Fibroblast of pulmonary artery (primary cell): Measurements from ENCODE around the gene OGFOD2.

Experiments used
- DNase-seq: peaks from one replicate; pipeline ENCODE4 v3.0.0-alpha.2; 2010; ENCODE audit warnings: low read depth
- H3K4me3 ChIP-seq: replicated peaks from 2 replicates; pipeline ENCODE4 v1.5.1; 2011; ENCODE audit warnings: low read depth, mild to moderate bottlenecking, control low read depth, low read length, moderate library complexity
- TF ChIP-seq, protein P1 (sequence below): IDR thresholded peaks from 2 replicates; pipeline ENCODE4 v1.5.1; 2011; ENCODE audit warnings: mild to moderate bottlenecking, control low read depth, low read length, inconsistent platforms; ENCODE audit errors: missing control alignments

Gene OGFOD2

DNA sequence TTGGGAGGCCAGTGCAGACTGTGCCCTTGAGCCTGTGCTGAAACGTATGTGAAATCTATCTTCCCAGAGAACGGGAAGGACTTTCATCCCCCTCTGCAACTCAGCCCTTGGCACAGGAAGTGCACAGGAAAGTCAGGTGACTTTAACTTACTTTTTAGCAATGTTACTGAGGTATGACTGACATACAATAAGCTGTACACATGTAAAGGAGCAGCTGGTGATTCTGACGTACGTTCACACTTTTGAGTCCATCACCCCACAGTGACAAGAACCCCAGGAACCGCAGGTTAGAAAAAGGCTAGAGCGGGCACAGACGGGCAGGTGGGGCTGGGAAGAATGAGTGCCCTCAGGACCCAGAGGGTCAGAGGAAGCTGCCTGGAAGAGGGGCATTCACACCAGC lies 53.4 kb downstream of the OGFOD2 start:
- no peak overlapping the region for H3K4me3 ChIP-seq
- no peak for DNase-seq
- TF ChIP-seq, protein P1, sequence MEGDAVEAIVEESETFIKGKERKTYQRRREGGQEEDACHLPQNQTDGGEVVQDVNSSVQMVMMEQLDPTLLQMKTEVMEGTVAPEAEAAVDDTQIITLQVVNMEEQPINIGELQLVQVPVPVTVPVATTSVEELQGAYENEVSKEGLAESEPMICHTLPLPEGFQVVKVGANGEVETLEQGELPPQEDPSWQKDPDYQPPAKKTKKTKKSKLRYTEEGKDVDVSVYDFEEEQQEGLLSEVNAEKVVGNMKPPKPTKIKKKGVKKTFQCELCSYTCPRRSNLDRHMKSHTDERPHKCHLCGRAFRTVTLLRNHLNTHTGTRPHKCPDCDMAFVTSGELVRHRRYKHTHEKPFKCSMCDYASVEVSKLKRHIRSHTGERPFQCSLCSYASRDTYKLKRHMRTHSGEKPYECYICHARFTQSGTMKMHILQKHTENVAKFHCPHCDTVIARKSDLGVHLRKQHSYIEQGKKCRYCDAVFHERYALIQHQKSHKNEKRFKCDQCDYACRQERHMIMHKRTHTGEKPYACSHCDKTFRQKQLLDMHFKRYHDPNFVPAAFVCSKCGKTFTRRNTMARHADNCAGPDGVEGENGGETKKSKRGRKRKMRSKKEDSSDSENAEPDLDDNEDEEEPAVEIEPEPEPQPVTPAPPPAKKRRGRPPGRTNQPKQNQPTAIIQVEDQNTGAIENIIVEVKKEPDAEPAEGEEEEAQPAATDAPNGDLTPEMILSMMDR: no peak

- no peak for DNase-seq
- TF ChIP-seq, protein P1: no peak
- H3K4me3 ChIP-seq: no peak overlapping the region
Observed at GRCh38 chr12:123029550-123029949, 54.5 kb downstream of the OGFOD2 start.
